ENCODE results near the gene PEBP1.

PEBP1 gene

DNA sequence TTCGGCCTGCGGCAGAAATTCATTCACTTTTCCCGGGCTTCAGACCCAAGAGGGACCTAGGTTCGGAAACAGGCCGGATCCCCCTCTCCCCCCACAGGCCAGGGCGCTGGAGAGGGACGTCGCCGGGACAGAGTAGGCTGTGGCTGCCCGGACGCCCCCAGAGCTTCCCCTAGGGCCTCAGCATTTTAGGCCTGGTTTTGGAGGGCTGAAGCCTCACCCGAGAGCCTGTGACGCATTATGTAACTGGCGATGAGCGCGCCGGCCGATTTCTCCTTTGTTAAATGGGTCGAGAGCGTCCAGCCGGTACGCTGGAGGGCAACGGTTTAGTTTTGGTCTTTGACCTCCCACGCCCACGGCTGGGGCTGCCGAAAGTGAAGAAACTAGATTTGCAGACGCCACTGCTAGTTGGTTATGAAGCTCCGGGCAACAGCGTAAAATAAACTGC is 657 bp downstream of the PEBP1 start:
- DNase-seq (ENCODE audit: low read depth) = no peak

DNA sequence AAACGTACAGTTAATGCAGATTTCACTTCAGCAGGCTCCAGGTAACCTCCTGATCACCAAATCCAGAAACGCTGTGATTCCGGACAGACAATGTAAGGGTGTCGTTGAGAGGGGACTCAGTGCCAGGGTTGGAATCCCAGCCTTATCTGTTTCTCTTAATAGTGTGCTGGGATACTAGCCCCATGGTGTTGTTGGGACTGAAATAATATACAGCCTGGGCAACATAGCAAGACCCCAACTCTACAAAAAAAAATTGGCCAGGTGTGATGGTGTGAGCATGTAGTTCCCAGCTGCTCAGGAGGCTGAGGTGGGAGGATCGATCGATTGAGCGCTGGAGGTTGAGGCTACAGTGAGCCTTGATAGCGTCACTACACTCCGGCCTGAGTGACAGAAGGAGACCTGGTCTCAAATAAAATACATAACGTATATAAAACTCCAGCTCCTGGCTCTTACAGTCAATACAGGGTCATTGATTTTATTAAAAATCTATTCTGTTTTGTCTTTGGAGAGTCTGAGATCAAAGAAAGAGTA is 1.3 kb downstream of the PEBP1 start:
- DNase-seq (ENCODE audit: low read depth) = no peak

- no peak for DNase-seq (ENCODE audit: low read depth)
Observed at GRCh38 chr12:118140825-118141224, 4.9 kb downstream of the PEBP1 start.

DNA sequence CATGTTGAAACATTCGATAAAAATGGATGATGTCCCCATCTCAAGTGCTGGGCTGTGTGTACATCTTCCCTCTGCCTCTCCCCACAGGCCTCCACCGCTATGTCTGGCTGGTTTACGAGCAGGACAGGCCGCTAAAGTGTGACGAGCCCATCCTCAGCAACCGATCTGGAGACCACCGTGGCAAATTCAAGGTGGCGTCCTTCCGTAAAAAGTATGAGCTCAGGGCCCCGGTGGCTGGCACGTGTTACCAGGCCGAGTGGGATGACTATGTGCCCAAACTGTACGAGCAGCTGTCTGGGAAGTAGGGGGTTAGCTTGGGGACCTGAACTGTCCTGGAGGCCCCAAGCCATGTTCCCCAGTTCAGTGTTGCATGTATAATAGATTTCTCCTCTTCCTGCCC is 8.6 kb downstream of the PEBP1 start:
- no peak for DNase-seq (ENCODE audit: low read depth)

DNA sequence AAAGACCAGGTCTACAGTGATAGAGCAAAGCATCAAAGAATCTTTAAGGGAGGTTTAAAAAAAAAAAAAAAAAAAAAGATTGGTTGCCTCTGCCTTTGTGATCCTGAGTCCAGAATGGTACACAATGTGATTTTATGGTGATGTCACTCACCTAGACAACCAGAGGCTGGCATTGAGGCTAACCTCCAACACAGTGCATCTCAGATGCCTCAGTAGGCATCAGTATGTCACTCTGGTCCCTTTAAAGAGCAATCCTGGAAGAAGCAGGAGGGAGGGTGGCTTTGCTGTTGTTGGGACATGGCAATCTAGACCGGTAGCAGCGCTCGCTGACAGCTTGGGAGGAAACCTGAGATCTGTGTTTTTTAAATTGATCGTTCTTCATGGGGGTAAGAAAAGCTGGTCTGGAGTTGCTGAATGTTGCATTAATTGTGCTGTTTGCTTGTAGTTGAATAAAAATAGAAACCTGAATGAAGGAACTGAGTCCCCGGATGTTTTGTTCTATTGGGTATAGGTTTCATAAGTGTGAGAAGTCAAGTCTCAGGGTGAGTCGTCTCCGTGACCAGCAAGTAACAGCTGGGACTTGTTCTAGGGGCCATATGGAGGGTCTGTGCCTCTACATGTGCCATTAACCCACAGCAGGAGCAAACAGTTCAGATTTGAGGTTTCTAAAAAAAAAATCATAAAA is 9.3 kb downstream of the PEBP1 start:
- no peak for DNase-seq (ENCODE audit: low read depth)

DNA sequence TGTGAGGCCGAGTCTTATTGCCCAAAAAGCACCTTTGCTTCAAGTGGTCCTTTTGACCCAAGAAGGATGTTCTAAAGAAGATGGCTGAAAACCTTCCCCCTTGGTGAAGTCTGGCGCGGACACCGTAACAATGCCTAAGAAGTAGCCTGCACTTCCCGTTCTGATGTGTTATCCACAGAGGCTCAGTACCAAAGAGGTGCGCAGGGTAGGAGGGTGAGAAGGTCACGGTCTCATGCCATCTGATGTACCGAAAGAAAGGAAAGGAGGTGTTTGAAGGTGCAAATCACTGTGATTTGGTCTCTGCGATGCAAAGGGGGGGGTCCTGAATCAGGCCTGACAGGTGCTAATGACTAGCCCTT is 9.9 kb downstream of the PEBP1 start:
- no peak for DNase-seq (ENCODE audit: low read depth)

GRCh38 chr12:118148287-118148686 is 12.4 kb downstream of the PEBP1 start:
- no peak for DNase-seq (ENCODE audit: low read depth)

- no peak for DNase-seq (ENCODE audit: low read depth)
Observed at GRCh38 chr12:118150625-118151024, 14.7 kb downstream of the PEBP1 start.

DNA sequence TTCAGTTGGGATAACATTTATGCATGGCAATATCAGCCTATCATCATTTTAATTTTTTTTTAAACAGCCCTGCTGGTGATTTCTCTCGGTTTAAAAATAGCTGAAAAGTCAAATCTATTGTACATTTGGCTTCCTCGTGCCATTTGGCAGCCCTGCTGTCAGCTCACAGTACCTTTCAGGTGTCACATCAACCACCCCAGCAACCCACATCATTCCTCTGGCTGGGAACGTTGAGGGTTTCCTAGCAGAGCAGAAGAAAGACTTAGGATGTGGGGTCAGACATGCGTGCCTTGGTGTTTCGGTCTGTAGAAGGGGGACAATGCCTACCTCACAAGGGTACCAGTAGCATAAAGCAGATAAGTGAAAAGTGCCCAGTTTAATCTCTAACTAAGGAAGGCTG is 15.8 kb downstream of the PEBP1 start:
- DNase-seq (ENCODE audit: low read depth) = no peak

DNA sequence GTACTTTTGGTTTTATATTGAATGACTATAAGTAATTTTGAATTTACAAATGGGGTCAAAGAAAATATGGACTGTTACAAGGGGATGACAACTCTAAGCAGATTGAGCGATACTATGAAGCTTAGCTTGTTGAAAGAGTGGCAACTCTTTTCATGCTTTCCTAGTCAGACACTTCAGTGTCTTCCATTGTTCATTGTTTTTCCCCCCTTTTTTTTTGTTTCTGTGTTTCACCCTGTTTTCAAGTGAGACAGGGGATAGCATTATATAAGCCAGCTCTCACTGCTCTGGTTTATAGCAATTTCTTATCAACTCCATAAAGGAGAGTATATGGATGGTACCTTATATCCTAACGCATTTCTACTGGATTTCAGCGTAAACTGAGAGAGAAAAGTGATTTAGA is 24.6 kb downstream of the PEBP1 start:
- DNase-seq (ENCODE audit: low read depth) = no peak

DNA sequence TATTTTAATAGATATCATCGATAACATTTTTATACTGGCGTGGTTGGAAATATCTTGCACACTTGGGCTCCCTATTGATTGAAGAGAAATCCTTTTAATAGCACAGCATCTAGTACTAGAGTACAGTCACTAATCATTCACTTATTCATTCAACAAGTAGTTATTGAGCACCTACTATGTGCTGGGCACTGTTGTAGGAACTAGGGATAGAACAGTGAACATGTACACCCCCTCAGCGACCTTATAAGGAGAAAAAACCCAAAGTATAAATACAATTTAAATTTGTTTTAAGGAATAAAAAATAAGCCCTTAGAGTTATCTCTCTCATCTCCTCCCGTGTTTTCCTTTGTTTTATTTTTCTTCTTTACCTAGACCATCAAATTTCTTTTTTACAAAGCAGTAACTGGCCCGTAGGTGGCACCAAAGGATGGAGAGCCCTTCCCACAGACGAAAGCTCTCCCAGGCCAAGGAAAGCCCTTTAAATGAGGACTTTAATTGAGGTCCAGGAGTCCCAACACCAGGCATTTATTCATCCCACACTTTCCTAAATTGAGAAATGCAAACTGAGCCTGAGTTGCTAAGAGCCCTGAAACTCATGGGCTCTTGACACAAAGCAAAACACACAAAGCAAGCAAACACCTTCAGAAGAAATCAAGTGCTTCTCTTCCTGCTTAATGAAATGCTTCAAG is 29.0 kb downstream of the PEBP1 start:
- no peak for DNase-seq (ENCODE audit: low read depth)

GRCh38 chr12:118166946-118167345 is 31.0 kb downstream of the PEBP1 start:
- no peak for DNase-seq (ENCODE audit: low read depth)

DNA sequence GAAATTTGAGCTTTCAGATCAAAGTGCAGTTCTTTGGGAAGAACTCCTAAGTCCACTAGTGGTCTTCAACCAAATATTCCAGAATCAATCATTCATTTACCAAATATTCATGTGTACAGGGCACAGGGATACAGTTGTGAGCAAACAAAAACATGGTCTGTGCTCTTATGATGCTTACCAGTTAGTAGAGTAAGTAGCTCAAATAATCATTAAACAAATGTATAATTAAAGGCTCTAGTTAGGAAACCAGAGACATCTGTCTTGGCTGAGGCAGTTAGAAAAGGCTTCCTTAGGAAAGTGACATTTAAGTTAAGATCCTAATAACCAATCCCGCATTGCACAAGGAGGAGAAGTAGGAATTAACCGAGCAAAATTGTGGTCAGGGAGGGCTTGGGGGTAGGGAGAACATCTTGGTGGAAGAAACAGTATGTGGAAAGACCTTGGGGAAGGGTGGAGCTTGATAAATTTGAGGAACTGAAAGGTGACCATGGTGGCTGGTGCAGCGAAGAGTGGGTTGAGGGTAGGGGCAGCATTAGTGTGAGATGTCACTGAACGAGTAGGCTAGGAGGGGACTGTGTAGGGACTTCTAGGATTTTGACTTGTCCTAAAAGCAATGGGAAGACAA is 40.0 kb downstream of the PEBP1 start:
- DNase-seq (ENCODE audit: low read depth) = no peak

- DNase-seq (ENCODE audit: low read depth) = no peak
Observed at GRCh38 chr12:118183155-118183554, 47.2 kb downstream of the PEBP1 start.

DNA sequence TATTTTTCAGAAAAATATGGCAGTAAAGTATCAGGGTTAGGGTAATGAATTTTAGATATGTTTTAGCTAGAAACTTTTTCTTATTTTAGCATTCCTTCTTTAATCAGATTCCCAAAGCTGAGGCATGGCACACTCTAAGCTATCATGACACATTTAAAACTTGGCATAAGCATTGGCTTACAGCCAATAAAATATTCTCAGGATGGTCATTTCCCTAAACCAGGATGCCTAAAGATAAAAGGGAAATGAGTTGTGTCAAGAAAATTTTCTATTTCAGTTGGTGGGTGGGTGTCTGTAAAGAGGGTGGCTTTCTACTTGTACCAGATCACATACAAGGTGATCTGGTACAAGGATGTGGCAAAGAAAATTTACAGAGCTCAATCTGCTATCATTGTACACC is 47.8 kb downstream of the PEBP1 start:
- DNase-seq (ENCODE audit: low read depth) = no peak

GRCh38 chr12:118185602-118186397 is 49.9 kb downstream of the PEBP1 start:
- DNase-seq (ENCODE audit: low read depth) = no peak

GRCh38 chr12:118187751-118188435 is 52.0 kb downstream of the PEBP1 start:
- DNase-seq (ENCODE audit: low read depth) = no peak

GRCh38 chr12:118188690-118189371 is 52.9 kb downstream of the PEBP1 start:
- DNase-seq (ENCODE audit: low read depth) = no peak

DNA sequence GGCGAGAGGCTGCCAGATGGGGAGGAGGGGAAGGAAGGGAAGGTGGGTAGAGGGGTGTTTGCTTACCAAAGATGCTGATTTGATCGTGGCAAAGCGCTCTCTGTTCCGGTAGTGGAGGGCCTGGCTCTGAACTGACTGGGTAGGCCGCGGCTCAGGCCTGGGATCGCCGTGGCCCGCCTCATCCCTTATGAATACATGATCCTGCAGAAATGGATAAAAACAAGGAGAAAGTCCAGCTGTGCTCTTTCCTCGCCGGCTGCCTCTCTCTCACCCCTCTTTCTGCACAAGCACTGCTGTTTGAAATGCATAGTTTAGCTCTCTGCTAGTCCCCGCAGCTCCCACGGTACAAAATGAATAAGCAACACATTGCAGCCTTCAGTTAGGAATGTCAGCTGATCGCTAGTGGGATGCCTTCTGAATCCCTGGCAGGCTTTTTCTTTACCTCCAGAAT is 53.8 kb downstream of the PEBP1 start:
- no peak for DNase-seq (ENCODE audit: low read depth)

- no peak for DNase-seq (ENCODE audit: low read depth)
Observed at GRCh38 chr12:118190266-118190665, 54.3 kb downstream of the PEBP1 start.

DNA sequence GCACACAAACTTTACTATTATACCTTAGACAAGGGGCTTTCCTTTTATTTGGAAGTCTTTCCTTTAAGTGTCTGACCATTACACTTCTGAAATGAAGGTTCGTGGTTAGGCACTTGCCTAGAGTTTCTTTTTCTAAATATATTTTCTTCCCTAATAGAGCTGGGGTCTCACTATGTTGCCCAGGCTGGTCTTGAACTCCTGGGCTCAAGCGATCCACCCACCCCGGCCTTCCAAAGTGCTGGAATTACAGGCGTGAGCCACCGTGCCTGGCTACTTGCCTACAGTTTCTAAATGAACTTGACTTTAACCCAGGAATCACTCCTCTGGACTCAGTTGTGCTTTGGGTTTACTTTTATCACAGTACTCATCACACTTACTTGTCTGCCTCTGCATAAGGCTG is 57.6 kb downstream of the PEBP1 start:
- no peak for DNase-seq (ENCODE audit: low read depth)
